HL-60 (cell line): ENCODE data around the gene PCED1B.

Experiments
- CTCF ChIP-seq: IDR thresholded peaks from one replicate; pipeline ENCODE4 v1.5.1; 2011; ENCODE audit warnings: low read length, control low read depth, inconsistent platforms; ENCODE audit not compliant: insufficient read depth
- GABPA ChIP-seq: IDR thresholded peaks from 2 replicates; pipeline ENCODE4 v1.6.1; 2012; ENCODE audit warnings: low read depth
- POLR2AphosphoS5 ChIP-seq: IDR thresholded peaks from 2 replicates; pipeline ENCODE4 v1.6.1; 2012; ENCODE audit warnings: low read depth
- REST ChIP-seq: IDR thresholded peaks from 2 replicates; pipeline ENCODE4 v1.6.1; 2012; ENCODE audit warnings: low read depth; ENCODE audit not compliant: insufficient replicate concordance

GRCh38 chr12:47193066-47193465 is 113.6 kb downstream of the PCED1B start:
- TF ChIP-seq CTCF (no peak), POLR2AphosphoS5 (no peak), REST (no peak), GABPA (no peak)
